ENCODE measurements around the gene PRR35. TPM values are rescaled to one million over a fixed set of nuclear protein-coding genes. Genes with fewer than 3 reads are reported as not detected.
A peak's percentile ranks its signal among the peaks of the same experiment; 100 is the strongest.

The PRR35 gene
- total RNA-seq, 1 donor = under 0.01 TPM

DNA sequence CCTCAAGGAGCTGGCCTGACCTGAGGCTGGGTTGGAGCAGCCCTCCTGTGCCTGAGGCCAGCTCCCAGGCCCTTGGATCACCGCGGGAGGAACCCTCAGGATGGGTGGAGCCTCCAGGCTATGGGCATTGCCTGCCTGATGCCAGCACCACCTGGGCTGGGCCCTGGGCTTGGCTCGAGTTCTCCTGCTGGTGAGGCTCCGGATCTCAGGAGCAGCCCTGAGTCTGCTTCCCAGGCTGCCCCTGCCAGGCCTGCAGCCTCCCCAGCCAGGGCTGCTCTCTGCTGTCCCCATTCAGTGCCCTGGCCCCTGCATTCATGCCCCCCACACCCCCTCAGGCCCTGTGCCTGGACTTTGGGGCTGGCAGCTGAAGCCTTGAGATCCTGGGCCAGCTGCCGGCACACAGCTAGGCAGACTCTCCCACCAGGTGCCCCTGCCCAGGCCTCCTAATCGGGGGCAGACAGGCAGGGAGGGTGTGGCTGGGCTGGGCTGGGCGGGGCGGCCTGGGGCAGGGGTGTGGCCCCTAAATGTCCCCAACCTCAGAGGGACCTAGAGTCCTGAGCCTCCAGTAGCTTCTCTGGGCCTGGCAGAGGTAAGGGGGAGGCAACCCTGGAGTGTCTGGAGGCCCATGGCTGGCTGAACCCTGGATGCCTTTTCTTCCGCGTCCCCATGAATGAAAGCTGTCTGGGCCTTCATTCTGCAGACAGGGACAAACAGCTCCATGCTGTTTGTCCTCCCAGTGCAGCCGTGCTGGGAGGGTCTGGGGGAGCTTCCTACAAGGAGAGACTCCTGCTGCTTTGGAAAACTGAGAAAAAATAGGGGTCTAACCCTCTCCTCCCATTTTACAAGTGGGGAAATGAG, 8.4 kb downstream of the PRR35 start:
- Histone ChIP-seq H3K79me2 (ENCODE audit: insufficient read depth, low read length) (peaks cover 34% of the 10 kb centered on the region), H2AFZ (ENCODE audit: low read length) (no peak overlapping the region), H3K27ac (ENCODE audit: low read depth, low read length) (no peak overlapping the region), H3K4me3 (ENCODE audit: insufficient read depth, low read length) (peak overlapping the region; percentile 88), H4K20me1 (ENCODE audit: insufficient read depth, low read length) (peaks cover 7% of the 10 kb centered on the region), H3K36me3 (ENCODE audit: insufficient read depth, low read length) (no peaks in the 10 kb centered on the region), H3K4me2 (ENCODE audit: insufficient read depth, low read length) (peak overlapping the region; percentile 86), H3K4me1 (ENCODE audit: insufficient read depth, low read length) (peaks cover 5% of the 10 kb centered on the region), H3K9me3 (ENCODE audit: low read depth, low read length) (no peaks in the 10 kb centered on the region), H3K27me3 (ENCODE audit: insufficient read depth, low read length) (no peaks in the 10 kb centered on the region)
- TF ChIP-seq, protein P1, sequence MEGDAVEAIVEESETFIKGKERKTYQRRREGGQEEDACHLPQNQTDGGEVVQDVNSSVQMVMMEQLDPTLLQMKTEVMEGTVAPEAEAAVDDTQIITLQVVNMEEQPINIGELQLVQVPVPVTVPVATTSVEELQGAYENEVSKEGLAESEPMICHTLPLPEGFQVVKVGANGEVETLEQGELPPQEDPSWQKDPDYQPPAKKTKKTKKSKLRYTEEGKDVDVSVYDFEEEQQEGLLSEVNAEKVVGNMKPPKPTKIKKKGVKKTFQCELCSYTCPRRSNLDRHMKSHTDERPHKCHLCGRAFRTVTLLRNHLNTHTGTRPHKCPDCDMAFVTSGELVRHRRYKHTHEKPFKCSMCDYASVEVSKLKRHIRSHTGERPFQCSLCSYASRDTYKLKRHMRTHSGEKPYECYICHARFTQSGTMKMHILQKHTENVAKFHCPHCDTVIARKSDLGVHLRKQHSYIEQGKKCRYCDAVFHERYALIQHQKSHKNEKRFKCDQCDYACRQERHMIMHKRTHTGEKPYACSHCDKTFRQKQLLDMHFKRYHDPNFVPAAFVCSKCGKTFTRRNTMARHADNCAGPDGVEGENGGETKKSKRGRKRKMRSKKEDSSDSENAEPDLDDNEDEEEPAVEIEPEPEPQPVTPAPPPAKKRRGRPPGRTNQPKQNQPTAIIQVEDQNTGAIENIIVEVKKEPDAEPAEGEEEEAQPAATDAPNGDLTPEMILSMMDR (IDR thresholded peaks at IDR 0.05; ENCODE audit: extremely low read depth, low read depth, low read length) = no peak
- peak; percentile 86 for DNase-seq (ENCODE audit: insufficient read length, low spot score, missing footprints)

DNA sequence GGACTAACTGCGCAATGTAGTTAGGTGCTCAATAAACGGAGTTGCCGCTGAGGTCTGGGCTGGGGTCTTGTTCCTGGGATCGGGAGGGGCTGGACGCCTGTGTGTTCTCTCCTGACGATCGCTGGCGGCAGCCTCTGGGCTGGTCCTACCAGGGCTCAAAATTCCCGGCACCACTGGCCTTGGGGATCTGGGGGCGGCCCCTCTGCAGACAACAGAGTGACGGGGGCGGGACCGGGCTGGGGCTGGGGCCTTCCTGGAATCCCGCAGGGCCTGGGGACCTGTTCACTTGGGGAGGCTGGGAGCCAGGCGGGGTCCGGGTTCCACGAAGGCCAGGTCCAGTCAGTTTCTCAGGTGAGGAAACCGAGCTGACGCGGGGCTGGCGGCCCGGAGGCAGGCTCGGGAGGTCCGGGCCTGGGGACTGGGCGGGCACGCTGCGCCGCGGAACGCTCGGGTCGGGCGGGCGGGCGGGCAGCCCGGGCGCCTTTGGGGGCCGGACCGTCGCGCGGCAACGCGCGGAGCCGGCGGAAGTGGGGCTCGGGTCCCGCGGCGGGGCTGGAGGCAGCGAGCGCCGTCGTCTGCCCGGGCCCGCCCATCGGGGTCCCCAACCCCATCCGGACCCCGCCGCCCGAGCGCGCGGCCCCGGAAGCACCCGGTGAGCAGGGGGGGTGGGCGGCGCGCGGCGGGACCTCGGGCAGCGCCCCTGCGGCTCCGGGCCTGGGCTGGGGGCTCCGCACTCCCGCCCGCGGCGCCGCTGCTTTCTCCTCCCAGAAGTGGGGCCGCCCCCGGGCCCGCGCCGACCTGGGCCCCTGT, 9.5 kb downstream of the PRR35 start, which contains the start of gene PIGQ:
Gene PIGQ (plus strand): TSS at position 524 of the 810 bp plus-strand sequence. CDS start 4,107 bp downstream, outside the sequence.
- H3K27me3 ChIP-seq (ENCODE audit: insufficient read depth, low read length) = no peaks in the 10 kb centered on the region
- H4K20me1 ChIP-seq (ENCODE audit: insufficient read depth, low read length) = peaks cover 8% of the 10 kb centered on the region
- H3K4me1 ChIP-seq (ENCODE audit: insufficient read depth, low read length) = peaks cover 5% of the 10 kb centered on the region
- peak within 1 kb of the TSS; percentile 86 for H3K4me2 ChIP-seq (ENCODE audit: insufficient read depth, low read length)
- H3K79me2 ChIP-seq (ENCODE audit: insufficient read depth, low read length) = peaks cover 34% of the 10 kb centered on the region
- peak within 1 kb of the TSS; percentile 37 for H3K27ac ChIP-seq (ENCODE audit: low read depth, low read length)
- TF ChIP-seq, protein P1 (IDR thresholded peaks at IDR 0.05; ENCODE audit: extremely low read depth, low read depth, low read length) = no peak
- H3K4me3 ChIP-seq (ENCODE audit: insufficient read depth, low read length) = peak within 1 kb of the TSS; percentile 88
- H3K36me3 ChIP-seq (ENCODE audit: insufficient read depth, low read length) = no peaks in the 10 kb centered on the region
- peak; percentile 100 for DNase-seq (ENCODE audit: insufficient read length, low spot score, missing footprints)
- no peaks in the 10 kb centered on the region for H3K9me3 ChIP-seq (ENCODE audit: low read depth, low read length)
- peak within 1 kb of the TSS; percentile 85 for H2AFZ ChIP-seq (ENCODE audit: low read length)

DNA sequence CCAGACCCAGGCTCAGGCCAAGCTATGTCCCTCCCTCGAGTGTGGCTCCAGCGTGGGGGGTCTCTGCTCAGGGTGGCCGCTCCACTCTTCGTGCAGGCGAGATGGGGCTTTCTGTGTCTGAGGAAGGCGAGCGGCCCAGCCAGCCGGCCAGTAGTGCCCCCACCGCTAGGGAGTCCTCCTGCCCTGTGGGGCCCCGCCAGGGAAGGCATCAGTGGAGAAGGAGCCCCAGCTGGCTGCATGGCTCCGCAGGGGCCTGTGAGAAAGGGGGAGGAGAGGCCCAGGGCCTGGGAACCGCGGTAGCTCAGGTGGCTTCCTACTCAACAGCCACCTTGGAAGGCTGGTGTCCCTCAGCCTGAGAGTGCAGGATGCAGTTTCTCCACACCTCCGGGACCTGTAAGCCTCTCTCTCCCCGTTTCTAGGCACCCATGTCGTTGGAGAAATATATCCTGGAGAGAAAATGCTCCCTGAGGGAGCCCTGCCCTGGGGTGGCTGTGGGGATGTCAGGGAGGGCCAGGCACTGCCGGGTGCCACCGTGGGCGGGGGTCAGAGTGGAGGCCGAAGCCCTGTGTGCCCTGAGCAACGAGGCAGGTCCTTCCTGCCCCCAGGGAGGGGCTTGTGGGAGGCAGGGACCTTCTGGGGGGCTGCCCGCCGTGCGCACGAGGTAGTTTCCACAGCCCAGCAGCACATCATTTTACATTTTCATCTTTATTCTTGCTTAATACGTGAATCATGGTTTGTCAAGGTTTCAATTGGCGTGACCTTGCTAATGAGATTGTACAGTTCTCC, 12.9 kb downstream of the PRR35 start:
- Histone ChIP-seq H4K20me1 (ENCODE audit: insufficient read depth, low read length) (peaks cover 12% of the 10 kb centered on the region), H3K4me2 (ENCODE audit: insufficient read depth, low read length) (no peak overlapping the region), H3K4me1 (ENCODE audit: insufficient read depth, low read length) (peaks cover 5% of the 10 kb centered on the region), H3K27me3 (ENCODE audit: insufficient read depth, low read length) (no peaks in the 10 kb centered on the region), H3K36me3 (ENCODE audit: insufficient read depth, low read length) (no peaks in the 10 kb centered on the region), H3K9me3 (ENCODE audit: low read depth, low read length) (no peaks in the 10 kb centered on the region), H2AFZ (ENCODE audit: low read length) (no peak overlapping the region), H3K27ac (ENCODE audit: low read depth, low read length) (no peak overlapping the region), H3K4me3 (ENCODE audit: insufficient read depth, low read length) (no peak overlapping the region), H3K79me2 (ENCODE audit: insufficient read depth, low read length) (peaks cover 34% of the 10 kb centered on the region)
- no peak for DNase-seq (ENCODE audit: insufficient read length, low spot score, missing footprints)
- TF ChIP-seq, protein P1 (IDR thresholded peaks at IDR 0.05; ENCODE audit: extremely low read depth, low read depth, low read length) = no peak

All from osteoblast (primary cell).